DND-41 (cell line): Measurements from ENCODE around the gene DLGAP5.

ENCODE experiments used
- EZH2 ChIP-seq: IDR thresholded peaks from 3 replicates; pipeline ENCODE4 v1.6.1; 2012; ENCODE audit warnings: borderline replicate concordance, low read depth, mild to moderate bottlenecking, moderate library complexity, low read length, inconsistent platforms; ENCODE audit not compliant: severe bottlenecking
- TF ChIP-seq, protein P1 (sequence below): IDR thresholded peaks from 2 replicates; pipeline ENCODE4 v1.5.1; 2012; ENCODE audit warnings: borderline replicate concordance, low read length, moderate library complexity, mild to moderate bottlenecking; ENCODE audit not compliant: poor library complexity, severe bottlenecking; ENCODE audit errors: extremely low read depth

DNA sequence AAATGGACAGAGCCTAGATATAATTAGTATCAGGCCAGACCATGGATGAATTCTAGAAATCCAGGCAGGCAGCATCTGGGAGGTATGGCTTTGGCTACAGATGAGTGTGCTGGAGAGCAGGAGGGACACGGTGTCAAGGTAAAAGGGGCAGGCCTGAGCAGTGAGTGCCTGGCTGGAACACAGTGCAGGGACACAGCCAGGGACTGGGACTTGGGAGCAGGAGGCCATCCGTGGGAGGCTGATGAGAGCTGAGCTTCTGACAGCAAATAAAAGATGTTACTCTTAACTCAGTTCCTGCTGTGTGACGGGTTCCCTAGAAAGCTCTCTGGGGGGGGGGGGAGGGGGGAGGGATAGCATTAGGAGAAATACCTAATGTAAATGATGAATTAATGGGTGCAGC, 75.9 kb downstream of the DLGAP5 start:
- TF ChIP-seq EZH2, result no peak
- TF ChIP-seq, protein P1, sequence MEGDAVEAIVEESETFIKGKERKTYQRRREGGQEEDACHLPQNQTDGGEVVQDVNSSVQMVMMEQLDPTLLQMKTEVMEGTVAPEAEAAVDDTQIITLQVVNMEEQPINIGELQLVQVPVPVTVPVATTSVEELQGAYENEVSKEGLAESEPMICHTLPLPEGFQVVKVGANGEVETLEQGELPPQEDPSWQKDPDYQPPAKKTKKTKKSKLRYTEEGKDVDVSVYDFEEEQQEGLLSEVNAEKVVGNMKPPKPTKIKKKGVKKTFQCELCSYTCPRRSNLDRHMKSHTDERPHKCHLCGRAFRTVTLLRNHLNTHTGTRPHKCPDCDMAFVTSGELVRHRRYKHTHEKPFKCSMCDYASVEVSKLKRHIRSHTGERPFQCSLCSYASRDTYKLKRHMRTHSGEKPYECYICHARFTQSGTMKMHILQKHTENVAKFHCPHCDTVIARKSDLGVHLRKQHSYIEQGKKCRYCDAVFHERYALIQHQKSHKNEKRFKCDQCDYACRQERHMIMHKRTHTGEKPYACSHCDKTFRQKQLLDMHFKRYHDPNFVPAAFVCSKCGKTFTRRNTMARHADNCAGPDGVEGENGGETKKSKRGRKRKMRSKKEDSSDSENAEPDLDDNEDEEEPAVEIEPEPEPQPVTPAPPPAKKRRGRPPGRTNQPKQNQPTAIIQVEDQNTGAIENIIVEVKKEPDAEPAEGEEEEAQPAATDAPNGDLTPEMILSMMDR, result no peak
